ENCODE measurements around the gene VAPB. TPM values are rescaled to one million over a fixed set of nuclear protein-coding genes. Genes with fewer than 3 reads are reported as not detected.

VAPB gene
- total RNA-seq, 1 experiment from 2014 or later = 82.4 TPM

DNA sequence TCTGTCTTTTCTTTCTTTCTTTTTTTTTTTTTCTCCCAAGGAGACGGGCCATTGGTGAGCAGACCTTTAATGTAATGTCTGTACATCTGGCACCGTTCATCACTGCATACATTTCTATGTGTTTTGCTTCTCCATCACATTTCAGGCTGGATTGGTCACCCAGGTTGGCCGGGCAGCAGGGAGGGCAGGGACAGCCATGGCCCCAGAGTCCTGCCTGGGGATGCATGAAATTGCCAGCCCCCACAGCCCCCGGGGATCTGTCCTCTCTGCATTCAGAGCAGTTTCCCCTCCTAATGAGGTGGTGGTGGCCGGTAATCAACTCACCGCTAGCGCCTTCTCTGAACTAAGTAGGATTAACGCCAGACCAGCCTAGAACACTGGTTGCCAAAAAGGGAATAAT, 75.8 kb downstream of the VAPB start:
- no peaks in the 10 kb centered on the region for H3K36me3 Mint-ChIP-seq (ENCODE audit: insufficient read depth, unreplicated experiment)
- TF ChIP-seq, protein P1, sequence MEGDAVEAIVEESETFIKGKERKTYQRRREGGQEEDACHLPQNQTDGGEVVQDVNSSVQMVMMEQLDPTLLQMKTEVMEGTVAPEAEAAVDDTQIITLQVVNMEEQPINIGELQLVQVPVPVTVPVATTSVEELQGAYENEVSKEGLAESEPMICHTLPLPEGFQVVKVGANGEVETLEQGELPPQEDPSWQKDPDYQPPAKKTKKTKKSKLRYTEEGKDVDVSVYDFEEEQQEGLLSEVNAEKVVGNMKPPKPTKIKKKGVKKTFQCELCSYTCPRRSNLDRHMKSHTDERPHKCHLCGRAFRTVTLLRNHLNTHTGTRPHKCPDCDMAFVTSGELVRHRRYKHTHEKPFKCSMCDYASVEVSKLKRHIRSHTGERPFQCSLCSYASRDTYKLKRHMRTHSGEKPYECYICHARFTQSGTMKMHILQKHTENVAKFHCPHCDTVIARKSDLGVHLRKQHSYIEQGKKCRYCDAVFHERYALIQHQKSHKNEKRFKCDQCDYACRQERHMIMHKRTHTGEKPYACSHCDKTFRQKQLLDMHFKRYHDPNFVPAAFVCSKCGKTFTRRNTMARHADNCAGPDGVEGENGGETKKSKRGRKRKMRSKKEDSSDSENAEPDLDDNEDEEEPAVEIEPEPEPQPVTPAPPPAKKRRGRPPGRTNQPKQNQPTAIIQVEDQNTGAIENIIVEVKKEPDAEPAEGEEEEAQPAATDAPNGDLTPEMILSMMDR (IDR thresholded peaks at IDR 0.05; ENCODE audit: unreplicated experiment) = no peak
- BruUV-seq (replicated peaks) = no TSS peak
- no peaks in the 10 kb centered on the region for H3K9me3 Mint-ChIP-seq (ENCODE audit: low read depth, unreplicated experiment)
- H3K4me1 Mint-ChIP-seq (ENCODE audit: low read depth, unreplicated experiment) = no peaks in the 10 kb centered on the region
- intact Hi-C loops (cut with micrococcal nuclease; ENCODE audit: unreplicated experiment) = no loop called here
- peaks cover 9% of the 10 kb centered on the region for H3K27me3 Mint-ChIP-seq (ENCODE audit: unreplicated experiment)
- DNase-seq = no peak
- H3K4me3 Mint-ChIP-seq (ENCODE audit: low read depth, unreplicated experiment) = no peak overlapping the region
- CTCF ChIA-PET = no interaction called here
- H3K27ac Mint-ChIP-seq (ENCODE audit: unreplicated experiment) = no peak overlapping the region

DNA sequence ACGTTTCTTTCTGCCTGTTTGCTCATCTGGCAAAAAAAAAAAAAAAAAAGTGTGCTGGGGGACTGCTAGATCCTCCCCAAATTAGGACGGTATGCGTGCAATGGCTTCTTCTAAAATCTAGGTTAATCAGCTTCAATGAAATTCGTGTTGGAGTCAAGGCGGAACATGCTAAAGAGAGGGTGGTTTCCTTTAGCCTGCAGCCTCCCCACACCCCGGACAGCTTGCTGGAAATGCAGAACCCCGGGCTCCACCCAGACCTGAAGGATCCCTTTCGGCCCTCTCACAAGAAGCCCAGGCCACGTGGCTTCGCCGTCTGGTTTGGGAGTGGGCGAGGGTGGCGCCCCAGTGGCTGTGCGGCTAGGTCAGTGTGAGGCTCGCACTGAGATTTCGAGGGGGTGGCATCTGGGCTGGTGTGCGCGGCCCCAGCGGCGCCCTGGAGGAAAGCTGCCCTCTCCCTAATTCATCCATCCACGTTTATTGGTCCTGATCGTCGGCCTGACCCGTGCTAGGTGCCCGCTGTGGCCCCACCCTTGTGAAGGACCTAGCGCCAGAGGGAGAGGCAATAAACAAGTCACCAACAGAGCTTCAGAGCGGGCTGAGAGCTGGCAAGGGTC, 77.2 kb downstream of the VAPB start:
- intact Hi-C loops (cut with micrococcal nuclease; ENCODE audit: unreplicated experiment) = no loop called here
- no peaks in the 10 kb centered on the region for H3K36me3 Mint-ChIP-seq (ENCODE audit: insufficient read depth, unreplicated experiment)
- no peak overlapping the region for H3K4me3 Mint-ChIP-seq (ENCODE audit: low read depth, unreplicated experiment)
- CTCF ChIA-PET = interaction anchor here (0.5 kb wide), 1 partner anchor 118 kb away, joined by 10 read pairs; no protein-coding TSS in a partner anchor
- peaks cover 19% of the 10 kb centered on the region for H3K27me3 Mint-ChIP-seq (ENCODE audit: unreplicated experiment)
- no peaks in the 10 kb centered on the region for H3K4me1 Mint-ChIP-seq (ENCODE audit: low read depth, unreplicated experiment)
- DNase-seq = no peak
- TF ChIP-seq, protein P1 (IDR thresholded peaks at IDR 0.05; ENCODE audit: unreplicated experiment) = no peak
- H3K27ac Mint-ChIP-seq (ENCODE audit: unreplicated experiment) = no peak overlapping the region
- BruUV-seq (replicated peaks) = no TSS peak
- no peaks in the 10 kb centered on the region for H3K9me3 Mint-ChIP-seq (ENCODE audit: low read depth, unreplicated experiment)

DNA sequence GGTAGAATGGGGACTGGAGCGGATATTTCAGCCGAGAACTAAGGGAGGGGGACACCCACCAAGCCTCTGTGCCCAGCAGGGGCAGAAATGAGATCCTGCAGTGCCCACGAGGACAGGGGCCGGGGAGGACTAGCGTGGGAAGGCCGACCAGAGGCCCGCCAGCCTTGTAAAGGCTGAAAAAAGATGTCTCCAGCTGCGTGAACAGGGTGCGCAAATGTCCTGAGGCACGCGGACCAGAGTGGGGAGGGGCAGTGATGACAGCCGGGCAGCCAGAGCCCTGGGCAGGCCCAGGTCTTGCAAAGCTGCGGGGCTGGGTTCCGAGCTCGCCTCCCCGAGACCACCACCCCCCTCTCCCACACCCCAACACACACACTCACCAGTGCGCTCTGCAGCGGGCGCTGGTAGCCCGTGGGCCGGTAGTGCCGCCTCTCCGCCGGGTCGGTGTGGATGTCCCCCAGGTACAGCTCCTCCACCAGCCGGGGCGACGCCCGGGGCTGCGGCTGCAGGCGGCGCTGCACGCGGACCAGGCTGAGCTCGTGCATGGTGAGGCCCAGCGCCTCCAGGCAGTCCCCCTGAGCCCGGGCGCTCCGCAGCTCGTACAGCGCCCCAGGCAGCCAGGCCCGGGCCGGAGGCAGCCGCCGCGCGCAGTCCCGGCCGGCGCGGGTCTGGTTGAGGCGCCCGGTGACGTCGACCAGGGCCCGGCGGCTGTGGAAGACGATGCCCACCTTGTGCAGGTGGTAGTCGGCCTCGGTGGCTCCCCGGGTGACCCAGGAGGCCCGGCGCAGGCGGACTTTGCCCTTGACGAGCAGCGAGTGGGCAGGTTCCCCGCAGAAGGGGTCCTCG, 77.9 kb downstream of the VAPB start:
- H3K9me3 Mint-ChIP-seq (ENCODE audit: low read depth, unreplicated experiment) = no peaks in the 10 kb centered on the region
- no peak overlapping the region for H3K4me3 Mint-ChIP-seq (ENCODE audit: low read depth, unreplicated experiment)
- TF ChIP-seq, protein P1 (IDR thresholded peaks at IDR 0.05; ENCODE audit: unreplicated experiment) = no peak
- CTCF ChIA-PET = interaction anchor here (0.5 kb wide), 1 partner anchor 117 kb away, joined by 10 read pairs; no protein-coding TSS in a partner anchor
- no peak overlapping the region for H3K27ac Mint-ChIP-seq (ENCODE audit: unreplicated experiment)
- H3K27me3 Mint-ChIP-seq (ENCODE audit: unreplicated experiment) = peaks cover 27% of the 10 kb centered on the region
- DNase-seq = no peak
- intact Hi-C loops (cut with micrococcal nuclease; ENCODE audit: unreplicated experiment) = no loop called here
- H3K4me1 Mint-ChIP-seq (ENCODE audit: low read depth, unreplicated experiment) = no peaks in the 10 kb centered on the region
- no peaks in the 10 kb centered on the region for H3K36me3 Mint-ChIP-seq (ENCODE audit: insufficient read depth, unreplicated experiment)
- BruUV-seq (replicated peaks) = no TSS peak

DNA sequence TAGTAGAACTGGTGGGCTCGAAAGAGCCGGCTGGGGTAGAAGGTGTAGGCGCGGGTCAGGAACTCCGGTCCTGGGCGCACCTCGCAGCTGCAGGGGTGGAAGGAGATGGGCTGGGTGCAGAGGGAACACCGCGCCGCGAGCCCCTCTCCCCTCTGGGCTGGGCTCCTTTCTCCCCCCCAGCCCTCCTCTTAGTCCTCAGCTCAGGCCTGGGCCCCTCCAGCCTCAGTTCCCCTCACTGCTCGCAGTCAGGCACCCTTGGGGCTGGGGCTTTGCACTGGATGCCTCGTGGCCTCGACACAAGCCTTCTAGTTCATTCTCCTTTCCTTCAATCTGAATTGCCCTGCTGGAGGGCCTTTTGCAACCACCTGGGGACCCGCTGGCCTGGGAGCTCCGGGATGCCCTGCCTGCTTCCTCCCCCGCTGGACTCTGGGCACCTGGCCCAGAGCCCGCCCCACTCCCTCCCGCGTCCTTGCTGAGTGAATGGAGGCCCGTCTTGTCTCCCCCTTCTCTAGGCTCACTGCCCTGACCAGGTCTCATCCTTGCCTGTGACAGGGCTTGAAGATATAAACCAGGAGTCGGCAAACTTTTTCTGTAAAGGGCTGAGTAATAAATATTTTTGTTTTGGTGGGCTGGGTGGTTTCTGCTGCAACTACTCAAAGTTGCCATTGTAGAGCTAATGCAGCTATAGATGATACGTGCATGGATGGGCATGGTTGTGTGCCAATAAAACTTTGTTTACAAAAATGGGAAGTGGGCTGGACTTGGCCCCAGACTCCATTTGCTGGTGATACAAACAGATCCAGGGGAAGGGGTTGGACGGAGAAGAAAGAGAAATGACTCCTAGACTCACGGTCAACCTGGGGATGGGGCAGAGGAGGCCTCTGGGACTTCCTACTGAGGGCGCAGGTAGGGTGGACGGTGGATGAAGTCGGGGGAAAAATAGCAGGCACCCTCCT, 78.8 kb downstream of the VAPB start:
- CTCF ChIA-PET = no interaction called here
- Mint-ChIP-seq H3K27me3 (ENCODE audit: unreplicated experiment) (peaks cover 31% of the 10 kb centered on the region), H3K4me3 (ENCODE audit: low read depth, unreplicated experiment) (no peak overlapping the region), H3K27ac (ENCODE audit: unreplicated experiment) (no peak overlapping the region), H3K9me3 (ENCODE audit: low read depth, unreplicated experiment) (no peaks in the 10 kb centered on the region), H3K36me3 (ENCODE audit: insufficient read depth, unreplicated experiment) (no peaks in the 10 kb centered on the region), H3K4me1 (ENCODE audit: low read depth, unreplicated experiment) (no peaks in the 10 kb centered on the region)
- intact Hi-C loops (cut with micrococcal nuclease; ENCODE audit: unreplicated experiment) = no loop called here
- BruUV-seq (replicated peaks) = no TSS peak
- TF ChIP-seq, protein P1 (IDR thresholded peaks at IDR 0.05; ENCODE audit: unreplicated experiment) = no peak
- DNase-seq = no peak
